HG03378 (cell line): ENCODE results near the gene SCN3B.

Source experiments
- ATAC-seq: cut with Tn5 transposase; IDR thresholded peaks from one replicate; pipeline ENCODE4 v1.9.1; 2021; ENCODE audit warnings: mild to moderate bottlenecking, moderate library complexity; ENCODE audit not compliant: unreplicated experiment

The SCN3B gene

DNA sequence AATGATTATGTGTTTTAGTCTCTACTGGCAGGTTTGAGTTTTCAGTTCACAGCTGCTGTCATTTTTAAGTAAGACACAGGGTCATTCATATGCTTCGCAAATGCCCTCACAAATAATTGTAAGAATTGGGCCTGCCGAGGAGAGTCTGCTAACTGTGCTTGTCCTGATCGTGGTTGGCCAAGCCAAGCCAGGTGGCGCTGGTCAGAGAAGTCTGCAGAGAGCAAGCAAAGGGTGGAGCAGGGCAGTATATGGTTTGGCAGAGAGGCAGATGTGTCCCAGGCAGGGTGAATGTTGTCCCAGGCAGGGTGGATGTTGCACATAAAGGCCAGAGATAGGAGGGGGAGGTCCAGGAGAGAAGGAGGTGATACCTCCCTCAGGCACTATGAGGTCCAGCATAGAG, 52.7 kb downstream of the SCN3B start:
- no peak for ATAC-seq

DNA sequence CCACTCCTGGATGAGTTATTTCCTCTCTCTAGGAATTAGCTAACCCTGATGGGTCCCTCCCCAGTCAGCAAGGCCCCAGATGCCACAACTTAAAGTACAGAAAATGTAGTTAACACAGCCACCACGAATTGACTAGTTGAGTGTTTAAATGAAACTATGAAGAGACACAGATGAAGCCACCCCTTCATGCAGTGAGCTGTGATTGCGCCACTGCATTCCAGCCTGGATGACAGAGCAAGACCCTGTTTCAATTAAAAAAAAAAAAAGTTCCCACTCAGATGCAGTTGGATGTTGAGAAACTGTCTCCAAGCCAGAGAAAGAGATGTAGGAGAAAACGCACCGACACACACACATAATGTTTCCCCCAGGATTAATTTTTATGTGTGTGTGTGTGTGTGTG, 53.3 kb downstream of the SCN3B start:
- ATAC-seq, result no peak

DNA sequence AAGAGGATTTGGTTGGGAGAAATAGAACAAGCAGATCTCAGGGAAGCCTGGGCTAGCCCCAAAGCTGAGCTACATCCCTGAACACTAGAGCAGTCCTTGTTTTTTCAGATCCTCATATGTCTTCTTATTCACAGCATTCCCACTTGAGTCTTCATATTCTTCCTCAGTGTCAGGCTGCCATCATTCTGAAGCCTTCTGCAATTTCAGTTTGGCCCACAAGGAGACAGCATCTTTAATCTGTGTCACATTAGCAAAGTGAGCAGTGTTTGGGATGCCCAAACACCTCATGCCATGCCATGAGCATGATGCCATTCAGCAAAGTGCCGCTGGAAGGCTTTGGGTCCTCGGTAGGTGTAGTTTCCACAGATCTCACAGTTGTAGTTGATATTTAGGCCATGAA, 56.6 kb downstream of the SCN3B start:
- ATAC-seq, result no peak

DNA sequence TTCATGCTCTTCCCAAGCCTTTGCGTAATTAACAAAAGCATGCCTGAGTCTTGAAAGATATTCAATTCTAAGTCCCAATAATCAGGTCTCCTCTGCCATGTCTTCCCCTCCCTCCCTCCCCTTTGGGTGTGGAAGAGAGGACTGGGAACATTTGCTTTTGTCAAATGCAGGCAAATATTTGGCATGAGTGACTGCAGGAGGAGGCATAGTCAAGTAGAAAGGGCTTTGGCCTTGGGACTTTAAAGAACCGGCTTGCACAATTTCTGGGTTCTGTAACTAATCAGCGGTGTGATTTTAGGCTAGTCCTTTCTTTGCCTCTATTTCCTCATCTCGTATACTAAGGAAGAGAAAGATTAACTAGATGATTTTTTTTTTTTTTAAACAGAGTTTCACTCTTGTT, 59.5 kb downstream of the SCN3B start:
- no peak for ATAC-seq

DNA sequence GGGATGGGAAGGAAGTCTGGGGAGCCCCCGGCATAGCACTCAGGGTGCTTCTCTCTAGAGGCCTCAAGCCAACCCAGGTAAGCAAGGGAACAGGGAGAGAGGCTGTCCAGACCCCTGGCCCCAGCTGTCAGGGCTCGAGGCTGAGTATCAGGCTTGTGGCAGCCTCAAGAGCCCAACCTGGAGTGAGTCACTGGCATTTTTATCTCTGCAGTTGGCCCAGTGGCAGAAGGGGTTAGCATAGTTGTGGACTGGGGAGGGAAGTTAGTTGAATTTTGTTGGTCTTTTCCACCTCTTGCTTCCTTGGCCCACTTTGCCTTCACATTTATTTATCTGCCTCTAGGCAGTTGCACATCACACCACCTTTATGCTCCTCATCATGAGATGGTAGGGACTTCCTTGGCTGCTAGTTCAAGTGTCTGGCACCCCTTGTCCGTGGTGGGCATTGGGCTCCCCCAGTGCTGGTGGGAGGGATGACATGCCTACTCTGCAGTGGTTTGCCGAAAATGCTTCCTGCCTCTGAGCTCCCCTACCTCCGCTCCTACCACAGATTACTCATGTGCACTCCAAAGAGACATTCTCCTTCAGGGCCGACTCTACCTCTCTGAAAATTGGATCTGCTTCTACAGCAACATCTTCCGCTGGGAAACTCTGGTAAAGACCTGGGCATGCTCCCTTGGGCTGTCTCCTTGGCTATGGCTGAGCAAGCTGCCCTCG, 60.1 kb downstream of the SCN3B start:
- no peak for ATAC-seq

DNA sequence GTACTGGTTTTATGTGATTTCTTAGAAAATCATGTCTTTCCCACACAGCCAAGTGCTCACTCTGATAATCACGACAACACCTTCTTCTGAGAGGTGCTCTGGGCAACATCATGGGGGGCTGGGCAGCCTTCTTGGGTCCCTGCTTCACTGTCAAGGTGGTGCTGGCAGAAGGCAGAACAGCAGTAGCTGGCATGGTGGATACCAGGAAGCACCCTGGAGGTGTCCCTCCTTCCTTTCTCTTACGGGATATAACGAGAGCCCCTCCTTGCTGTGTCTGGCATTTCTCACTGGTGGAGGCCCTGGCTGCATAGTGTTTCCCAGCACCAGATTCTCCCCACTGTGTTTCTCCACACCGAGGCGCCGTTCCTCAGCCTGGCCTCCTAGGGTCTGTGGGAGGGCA, 60.9 kb downstream of the SCN3B start:
- no peak for ATAC-seq

DNA sequence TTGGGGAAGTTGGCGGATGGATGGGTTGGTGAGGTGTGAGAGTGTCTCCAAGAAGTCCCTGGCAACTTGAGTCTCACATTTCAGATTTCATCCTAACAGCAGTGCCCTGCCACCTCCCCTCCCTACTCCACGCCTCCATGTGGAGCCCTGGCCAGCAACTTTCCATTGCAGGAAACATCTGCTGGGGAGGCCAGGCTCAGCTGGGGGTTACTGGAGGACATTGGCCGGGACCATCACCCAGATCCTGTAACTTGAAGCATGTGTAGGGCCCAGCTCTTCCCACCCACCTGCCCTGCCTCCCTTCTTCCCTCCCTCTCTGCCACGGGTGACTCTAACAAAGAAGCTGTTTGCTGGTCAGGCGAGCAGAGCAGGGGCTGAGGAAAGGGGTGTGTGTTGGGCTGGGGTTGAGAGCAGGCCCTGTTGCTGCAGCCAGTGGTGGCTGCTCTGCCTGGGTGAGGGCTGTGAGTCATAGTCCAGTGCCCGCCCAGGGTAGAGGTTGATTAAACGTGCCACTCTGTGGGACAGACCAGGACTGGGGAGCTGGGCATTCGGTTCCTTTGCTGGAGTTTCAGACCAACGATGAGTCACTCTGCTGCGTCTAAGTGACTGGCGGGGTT, 64.0 kb downstream of the SCN3B start:
- no peak for ATAC-seq

DNA sequence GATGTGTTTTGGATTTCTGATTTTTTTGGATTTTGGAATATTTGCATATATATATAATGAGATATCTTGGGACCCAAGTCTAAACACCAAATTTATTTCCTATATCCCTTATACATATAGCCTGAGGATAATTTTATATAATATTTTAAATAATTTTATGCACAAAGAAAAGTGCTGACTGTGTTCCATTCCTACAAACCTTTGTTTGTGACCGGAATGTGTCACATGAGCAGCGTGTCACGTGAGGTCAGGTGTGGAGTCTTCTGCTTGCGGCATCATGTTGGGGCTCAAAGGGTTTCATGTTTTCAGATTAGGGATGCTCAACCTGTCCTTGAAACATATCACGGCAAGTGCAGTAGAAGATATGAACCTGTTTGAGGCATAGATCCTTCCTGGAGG, 65.6 kb downstream of the SCN3B start:
- no peak for ATAC-seq

DNA sequence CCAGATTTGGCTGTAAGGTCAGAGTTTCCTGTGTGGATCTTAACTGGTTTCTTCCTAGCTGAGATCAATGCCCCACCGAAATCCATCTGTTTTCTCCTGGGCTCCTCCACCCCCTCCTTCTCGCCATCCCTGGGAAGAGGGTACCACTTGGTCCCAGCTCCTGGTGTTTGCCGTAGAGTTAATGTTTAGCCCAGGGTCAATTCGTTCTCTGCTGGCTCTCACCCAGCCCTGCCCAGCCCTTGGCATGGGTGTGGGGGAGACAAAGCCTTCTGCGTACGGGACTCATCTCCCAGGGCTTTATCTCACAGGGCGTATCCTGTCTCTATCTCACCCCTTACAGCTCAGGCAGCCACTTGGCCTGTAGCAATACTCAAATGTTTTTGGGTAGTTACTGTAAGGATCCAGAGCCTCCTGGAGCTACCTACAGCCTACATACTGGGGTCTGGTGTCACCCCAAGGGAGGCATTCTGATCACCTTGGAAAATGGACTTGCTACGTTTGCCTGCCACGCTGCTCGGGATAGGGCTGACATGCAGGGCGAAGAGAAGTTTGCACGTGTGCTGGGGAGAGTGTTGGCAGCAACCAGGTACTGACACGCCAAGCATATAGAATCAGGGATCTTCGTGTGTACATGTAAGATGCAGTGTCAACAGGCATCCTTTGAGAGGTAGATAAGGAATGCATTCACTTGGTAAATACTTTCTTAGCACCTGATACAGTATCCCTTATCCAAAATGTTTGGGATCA, 66.1 kb downstream of the SCN3B start:
- ATAC-seq, result no peak

DNA sequence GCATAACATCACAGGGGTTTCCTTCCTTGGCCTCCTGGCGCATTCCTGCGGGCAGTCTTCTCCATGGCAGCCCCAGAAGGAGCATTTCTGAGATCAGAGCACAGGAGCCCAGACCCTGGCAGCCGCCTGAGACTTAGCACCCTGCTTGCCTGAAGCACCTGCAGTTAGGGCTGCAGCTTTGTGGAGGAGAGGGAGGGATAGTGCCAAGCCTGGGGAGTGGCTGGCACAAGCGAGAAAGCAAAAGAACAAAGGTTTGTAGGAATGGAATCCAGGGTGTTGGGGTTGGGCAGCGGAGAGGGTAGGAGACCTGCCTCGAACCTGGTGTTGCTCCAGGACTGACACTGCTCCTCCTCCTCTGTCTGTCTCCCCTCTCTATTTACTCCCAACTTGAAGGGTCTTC, 66.9 kb downstream of the SCN3B start:
- ATAC-seq, result no peak

DNA sequence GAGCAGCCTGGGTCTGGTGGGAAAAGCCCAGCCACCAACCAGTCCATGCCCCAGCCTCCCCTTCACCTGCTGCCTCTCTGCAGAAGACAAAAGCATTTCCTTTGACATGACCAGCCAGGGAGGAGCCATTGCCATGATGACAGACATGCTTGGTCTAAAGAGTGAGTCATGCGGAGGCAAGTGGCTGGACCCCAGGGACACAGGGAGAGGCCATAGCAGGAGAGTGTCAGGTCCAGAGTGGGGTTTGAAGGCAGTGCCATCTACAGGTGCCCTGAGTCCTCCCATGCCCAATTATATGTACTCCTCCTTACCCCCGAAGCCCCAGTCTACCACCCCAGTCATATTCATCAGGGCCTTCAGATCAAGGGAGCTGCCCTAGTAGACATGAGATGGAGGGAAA, 67.4 kb downstream of the SCN3B start:
- ATAC-seq, result no peak

DNA sequence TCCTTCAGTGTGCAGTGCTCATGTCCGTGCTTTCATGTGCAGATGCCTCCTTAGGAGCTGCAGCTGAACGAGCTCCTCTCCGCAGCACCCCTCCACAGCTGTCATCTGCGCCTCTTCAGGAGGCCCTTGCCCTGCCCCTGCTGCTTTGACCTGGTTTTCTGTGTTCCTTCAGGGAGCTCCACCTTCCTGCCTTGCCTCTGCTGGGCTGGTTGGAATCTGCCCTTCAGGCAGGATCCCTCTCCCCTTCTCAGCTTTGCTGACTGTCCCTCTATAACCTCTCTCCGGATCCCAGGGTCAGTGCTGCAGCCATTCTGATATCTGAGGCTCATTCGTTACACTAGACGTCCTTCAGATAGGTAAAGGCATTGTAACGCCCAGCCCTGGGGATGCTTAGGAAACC, 67.9 kb downstream of the SCN3B start:
- ATAC-seq, result no peak

DNA sequence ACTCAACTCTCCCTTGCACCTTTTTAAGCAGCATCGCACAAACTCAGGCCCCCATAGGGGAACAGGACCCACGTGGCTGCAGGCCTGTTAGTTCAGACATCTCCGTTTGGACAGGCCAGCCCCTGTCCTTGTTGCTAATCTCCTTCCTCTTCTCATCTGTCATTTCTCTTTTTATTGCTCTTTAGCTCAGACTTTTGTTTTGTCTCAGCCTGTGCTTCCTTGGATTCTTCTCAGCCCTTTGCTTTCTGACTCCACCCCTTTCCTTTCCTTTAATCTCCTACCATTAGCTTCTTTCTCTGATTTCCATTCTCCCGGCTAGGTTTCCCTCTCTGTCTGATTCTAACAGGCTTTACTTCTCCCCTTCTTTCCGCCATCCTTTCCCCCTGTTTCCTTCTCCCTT, 68.7 kb downstream of the SCN3B start:
- ATAC-seq, result no peak

DNA sequence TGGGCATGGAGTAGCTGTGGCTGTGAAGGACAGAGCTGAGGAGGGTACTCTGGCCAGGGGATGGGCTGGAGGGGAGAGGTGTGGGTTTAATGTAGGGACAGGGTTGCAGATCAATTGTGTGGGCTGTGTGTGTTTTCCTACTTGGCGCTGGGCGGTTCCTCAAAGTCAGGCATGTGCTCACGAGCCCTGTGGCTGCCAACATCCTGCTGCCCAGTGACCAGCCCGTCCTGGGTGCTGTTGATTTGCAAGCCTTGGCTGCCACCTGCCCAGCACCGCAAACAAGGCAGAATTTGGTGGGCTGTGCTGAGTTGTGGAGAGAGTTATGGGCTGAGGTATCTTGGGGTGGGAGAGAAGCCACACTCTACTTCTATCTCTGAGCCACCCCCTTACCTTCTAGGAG, 69.2 kb downstream of the SCN3B start:
- ATAC-seq, result no peak

DNA sequence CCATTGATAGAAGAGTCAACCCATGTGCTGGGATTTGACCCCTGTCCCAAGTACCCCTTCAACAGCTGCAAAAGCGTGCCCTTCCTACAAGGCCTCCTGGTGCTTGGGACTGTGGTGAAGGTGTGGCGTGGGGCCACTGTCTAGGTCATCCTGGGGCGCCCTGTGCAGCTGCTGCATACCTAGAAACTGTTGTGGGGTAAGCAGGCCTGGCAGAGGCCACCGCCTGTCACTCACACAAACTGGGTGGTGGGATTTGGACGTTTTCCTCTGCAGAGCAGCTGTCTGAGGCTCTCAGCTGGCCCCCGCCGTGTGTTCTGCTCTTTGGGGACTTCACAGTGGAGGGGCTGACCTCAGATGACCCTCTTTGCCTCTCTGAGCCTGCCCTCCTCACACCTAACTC, 69.7 kb downstream of the SCN3B start:
- no peak for ATAC-seq

DNA sequence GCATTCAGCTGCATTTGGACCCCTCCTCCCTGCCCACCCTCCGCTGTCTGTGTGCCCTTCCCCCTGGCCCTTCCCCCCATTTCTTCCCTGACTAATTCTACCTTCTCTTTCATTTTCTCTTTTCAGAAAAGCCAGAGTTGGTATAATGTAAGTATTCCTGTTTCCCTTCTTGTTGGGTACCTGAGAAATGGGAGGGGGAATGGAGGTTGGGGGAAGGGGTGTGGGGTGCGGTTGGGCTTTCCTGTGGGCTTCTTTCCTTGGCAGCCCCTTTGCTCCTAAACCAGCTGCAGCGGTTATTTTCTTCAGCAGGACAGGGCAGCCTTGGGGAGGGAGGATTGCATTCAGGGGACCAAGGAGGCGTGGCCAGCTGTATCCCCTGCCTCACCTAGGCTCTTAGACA, 70.2 kb downstream of the SCN3B start:
- no peak for ATAC-seq

DNA sequence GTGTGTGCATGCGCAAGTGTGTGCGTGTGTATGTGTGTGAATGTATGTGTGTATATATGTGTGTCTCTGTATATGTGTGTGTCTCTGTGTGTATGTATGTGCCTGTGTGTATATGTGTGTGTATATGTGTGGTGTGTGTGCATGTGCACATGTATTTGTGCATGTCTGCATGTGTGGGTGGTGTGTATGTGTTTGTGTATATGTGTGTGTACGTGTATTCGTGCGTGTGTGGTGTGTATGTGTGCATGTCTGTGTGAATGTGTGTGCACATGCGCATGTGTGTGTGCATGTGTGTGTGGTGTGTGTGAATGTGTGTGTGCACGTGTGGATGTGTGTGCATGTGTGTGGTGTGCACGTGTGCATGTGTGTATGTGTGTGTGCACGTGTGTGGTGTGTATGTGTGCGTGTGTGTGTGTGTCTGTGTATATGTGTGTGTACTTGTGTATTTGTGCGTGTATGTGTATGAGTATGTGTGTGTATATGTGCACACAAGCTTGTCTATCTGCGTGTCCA, 71.4 kb downstream of the SCN3B start:
- no peak for ATAC-seq

DNA sequence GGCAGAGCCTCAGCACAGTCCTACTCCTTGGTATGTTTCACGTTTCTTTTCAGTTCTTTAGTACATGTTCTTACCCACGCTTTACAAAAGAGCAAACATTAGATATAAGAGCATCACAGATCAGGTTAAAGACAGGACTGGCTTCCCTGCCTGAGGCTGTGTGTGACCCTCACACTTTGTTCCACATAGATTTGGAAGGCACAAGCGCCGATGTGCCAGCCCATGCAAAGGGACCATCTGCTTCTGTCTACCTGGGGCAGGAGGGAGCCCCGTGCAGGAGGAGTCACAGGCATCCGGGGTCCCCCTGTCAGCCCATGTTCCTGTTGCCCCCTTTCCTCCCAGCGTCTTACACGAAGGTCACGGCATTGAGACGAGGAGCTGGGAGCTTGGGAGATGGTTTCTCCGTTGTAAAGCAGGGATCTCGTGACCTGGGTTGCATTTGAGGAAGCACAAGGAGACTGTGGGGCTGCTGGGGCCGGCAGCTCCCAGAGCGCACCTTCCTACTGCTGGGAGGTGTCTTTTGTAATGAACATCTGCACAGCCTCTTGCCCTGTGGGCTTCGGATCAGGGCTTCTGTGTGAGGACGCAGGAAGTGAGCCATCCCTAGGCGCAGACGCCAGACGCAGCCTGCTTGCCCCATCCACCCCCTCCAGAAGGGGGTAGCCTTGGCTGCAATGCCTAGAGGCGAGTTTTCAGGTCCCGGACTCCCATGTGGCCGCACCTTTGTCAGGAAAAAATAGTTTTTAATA, 72.6 kb downstream of the SCN3B start:
- no peak for ATAC-seq

DNA sequence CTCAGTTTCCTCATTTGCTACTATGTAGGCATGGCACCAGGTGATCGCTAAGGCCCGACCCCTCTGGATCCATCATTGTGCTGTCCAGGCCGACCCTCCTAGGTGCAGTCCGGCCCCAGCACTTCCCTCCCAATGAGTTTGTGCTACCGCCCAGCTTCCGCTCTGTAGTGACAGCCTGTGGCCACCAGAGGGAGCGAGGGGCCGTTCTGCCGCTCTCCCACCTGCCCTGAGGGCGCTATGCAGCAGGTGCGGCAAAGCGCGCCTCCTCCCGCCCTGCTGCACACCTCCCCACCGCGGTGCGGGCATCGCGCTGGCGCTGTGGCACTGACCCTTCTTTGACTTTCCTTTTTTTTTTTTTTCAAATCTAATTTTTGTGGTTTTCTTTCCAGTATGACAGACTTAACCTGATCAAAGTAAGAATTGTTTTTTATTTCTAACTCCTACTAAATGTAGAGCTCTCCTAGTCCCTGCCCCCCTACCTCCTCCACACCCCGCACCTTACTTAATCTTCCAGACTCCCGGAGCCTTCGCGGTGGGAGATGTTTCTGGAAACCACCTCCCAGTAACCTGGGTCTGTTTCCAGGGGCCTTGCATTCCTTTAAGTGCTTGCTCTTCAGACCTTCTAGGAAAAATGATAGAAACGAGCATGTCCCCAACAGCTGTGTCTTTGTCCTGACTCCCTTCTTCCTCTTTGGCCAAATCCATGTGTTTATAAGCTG, 73.7 kb downstream of the SCN3B start:
- ATAC-seq, result no peak

DNA sequence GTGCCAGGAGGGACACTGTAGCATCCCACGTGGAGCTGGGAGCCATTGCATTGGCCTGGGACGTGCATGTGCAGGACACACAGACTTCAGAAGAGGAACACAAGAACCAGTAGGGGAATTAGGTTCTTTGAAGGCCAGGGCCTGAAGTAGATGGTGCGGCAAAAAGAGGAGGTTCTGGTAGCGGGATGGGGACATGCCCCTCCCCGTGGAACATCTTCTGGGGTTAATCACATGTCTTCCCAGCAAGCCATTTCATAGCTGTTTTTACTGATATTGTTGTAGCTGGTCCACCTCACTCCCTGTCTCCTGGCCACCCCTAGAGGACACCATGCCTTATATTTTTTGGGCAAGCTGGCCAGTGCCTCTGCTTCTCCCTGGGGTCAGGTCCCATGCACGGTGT, 74.3 kb downstream of the SCN3B start:
- no peak for ATAC-seq

DNA sequence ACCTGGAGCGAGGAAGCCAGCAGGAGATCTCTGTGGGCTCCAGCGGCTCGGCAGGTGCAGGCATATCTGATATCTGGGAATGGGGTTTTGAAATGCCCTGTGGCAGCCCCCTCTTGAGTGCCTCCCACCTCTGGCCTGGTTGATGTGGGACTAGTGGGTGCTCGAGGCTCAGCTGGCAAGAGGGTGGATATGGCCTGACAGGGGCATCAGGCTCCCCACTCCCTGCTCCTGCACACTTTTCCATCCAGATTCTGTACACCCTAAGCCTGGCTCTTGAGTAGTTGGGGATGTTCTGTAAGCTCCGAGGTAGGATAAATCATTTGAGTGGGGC, 75.0 kb downstream of the SCN3B start:
- no peak for ATAC-seq
